ENCODE data around the gene SYT6.

- TF ChIP-seq CTCF (IDR thresholded peaks at IDR 0.05): no peak
- TF ChIP-seq POLR2A (IDR thresholded peaks at IDR 0.05): no peak
These were observed 16.2 kb downstream of the SYT6 start for GRCh38 chr1:114137497-114137896.

Measured in thyroid gland (tissue), 4 donors.